HL-60 (cell line): Measurements from ENCODE around the gene HPS1.

Source experiments
- DNase-seq, 2 experiments: peaks; one replicate each; pipeline ENCODE4 v3.0.0-alpha.2; 2010 to 2020; ENCODE audit warnings: low read depth in 1 of 2, low spot score in 1 of 2
- H3K27ac ChIP-seq: fragments of 250-450 bp; sonication (Bioruptor Pico); replicated peaks from 2 replicates; pipeline ENCODE4 v1.5.1; 2020; ENCODE audit warnings: mild to moderate bottlenecking, moderate library complexity
- H3K27me3 ChIP-seq: fragments of 250-450 bp; sonication (Bioruptor Pico); 2 replicates; pipeline ENCODE4 v1.5.1; 2021; ENCODE audit warnings: mild to moderate bottlenecking, moderate library complexity; ENCODE audit not compliant: insufficient read depth, poor library complexity, severe bottlenecking
- H3K4me3 ChIP-seq: replicated peaks from 2 replicates; pipeline ENCODE4 v1.5.1; 2011; ENCODE audit warnings: mild to moderate bottlenecking, control low read depth, low read length; ENCODE audit not compliant: insufficient read depth
- CTCF ChIP-seq: IDR thresholded peaks from one replicate; pipeline ENCODE4 v1.5.1; 2011; ENCODE audit warnings: low read length, control low read depth, inconsistent platforms; ENCODE audit not compliant: insufficient read depth
- GABPA ChIP-seq: IDR thresholded peaks from 2 replicates; pipeline ENCODE4 v1.6.1; 2012; ENCODE audit warnings: low read depth
- POLR2AphosphoS5 ChIP-seq: IDR thresholded peaks from 2 replicates; pipeline ENCODE4 v1.6.1; 2012; ENCODE audit warnings: low read depth
- REST ChIP-seq: IDR thresholded peaks from 2 replicates; pipeline ENCODE4 v1.6.1; 2012; ENCODE audit warnings: low read depth; ENCODE audit not compliant: insufficient replicate concordance
- SPI1 ChIP-seq: IDR thresholded peaks from 2 replicates; pipeline ENCODE4 v1.6.1; 2012; ENCODE audit warnings: low read depth, mild to moderate bottlenecking, borderline replicate concordance

Gene HPS1

GRCh38 chr10:98420786-98421185, 25.9 kb downstream of the HPS1 start:
- no peak for DNase-seq
- TF ChIP-seq SPI1 (no peak), GABPA (no peak), REST (no peak), CTCF (no peak), POLR2AphosphoS5 (no peak)
- Histone ChIP-seq H3K27ac (no peak overlapping the region), H3K27me3 (no peaks in the 10 kb centered on the region), H3K4me3 (no peak overlapping the region)

- H3K27ac ChIP-seq = no peak overlapping the region
- no peak for DNase-seq
- H3K4me3 ChIP-seq = no peak overlapping the region
- TF ChIP-seq REST = no peak
- TF ChIP-seq CTCF = no peak
- no peak for TF ChIP-seq GABPA
- no peak for TF ChIP-seq POLR2AphosphoS5
- TF ChIP-seq SPI1 = no peak
- H3K27me3 ChIP-seq = no peaks in the 10 kb centered on the region
Observed at GRCh38 chr10:98419469-98420261, 27.1 kb downstream of the HPS1 start.

- TF ChIP-seq GABPA (no peak), CTCF (no peak), SPI1 (no peak), REST (no peak), POLR2AphosphoS5 (no peak)
- Histone ChIP-seq H3K27ac (no peak overlapping the region), H3K4me3 (no peak overlapping the region), H3K27me3 (no peaks in the 10 kb centered on the region)
- no peak for DNase-seq
Observed at GRCh38 chr10:98418665-98419468, 27.9 kb downstream of the HPS1 start.
